GM23338 (cell line): ENCODE data around the gene SEC24A. TPM values are rescaled to one million over a fixed set of nuclear protein-coding genes. Genes with fewer than 3 reads are reported as not detected.

Experiments used
- ATAC-seq: fragments of 200-7000 bp; cut with Tn5 transposase; 3 replicates; pipeline ENCODE4 v1.9.1; 2020
- DNase-seq: peaks from one replicate; pipeline ENCODE4 v3.0.0-alpha.2; 2015; ENCODE audit warnings: low spot score
- H2AFZ ChIP-seq: fragments of 200-600 bp; sonication (generic); 2 replicates; pipeline ENCODE4 v1.8.0; 2016; ENCODE audit warnings: antibody characterized with exemption, mild to moderate bottlenecking, moderate library complexity
- H3F3A ChIP-seq: fragments of 200-600 bp; sonication (generic); replicated peaks from 2 replicates; pipeline ENCODE4 v1.8.0; 2017; ENCODE audit warnings: antibody characterized with exemption, mixed run types, low read depth
- H3K27ac ChIP-seq: fragments of 200-600 bp; sonication (generic); 2 replicates; pipeline ENCODE4 v1.6.1; 2016; ENCODE audit warnings: low read depth
- H3K27me3 ChIP-seq: fragments of 200-600 bp; sonication (generic); 2 replicates; pipeline ENCODE4 v1.8.0; 2016; ENCODE audit warnings: mild to moderate bottlenecking, mixed run types, moderate library complexity; ENCODE audit not compliant: insufficient read depth
- H3K36me3 ChIP-seq: fragments of 200-600 bp; sonication (generic); 2 replicates; pipeline ENCODE4 v1.8.0; 2016; ENCODE audit warnings: mild to moderate bottlenecking; ENCODE audit not compliant: insufficient read depth
- H3K4me1 ChIP-seq: fragments of 200-600 bp; sonication (generic); 2 replicates; pipeline ENCODE4 v1.8.0; 2016; ENCODE audit warnings: mild to moderate bottlenecking, moderate library complexity; ENCODE audit not compliant: insufficient read depth
- H3K4me2 ChIP-seq: fragments of 200-600 bp; sonication (generic); 2 replicates; pipeline ENCODE4 v1.7.1; 2017; ENCODE audit warnings: mixed run types
- H3K4me3 ChIP-seq: fragments of 200-600 bp; sonication (generic); 2 replicates; pipeline ENCODE4 v1.6.1; 2016; ENCODE audit warnings: mixed run types
- H3K79me2 ChIP-seq: fragments of 200-600 bp; sonication (generic); replicated peaks from 2 replicates; pipeline ENCODE4 v1.8.0; 2017; ENCODE audit warnings: mild to moderate bottlenecking; ENCODE audit not compliant: insufficient read depth
- H3K9me2 ChIP-seq: fragments of 200-600 bp; sonication (generic); 2 replicates; pipeline ENCODE4 v1.8.0; 2017; ENCODE audit not compliant: insufficient read depth
- H4K20me1 ChIP-seq: fragments of 200-600 bp; sonication (generic); replicated peaks from 2 replicates; pipeline ENCODE4 v1.8.0; 2017; ENCODE audit warnings: mild to moderate bottlenecking; ENCODE audit not compliant: insufficient read depth
- H3K27ac Mint-ChIP-seq: 2 replicates; pipeline ENCODE4 v1.8.0; 2020; ENCODE audit warnings: inconsistent platforms, mild to moderate bottlenecking, moderate library complexity, mixed read lengths
- H3K27me3 Mint-ChIP-seq: 3 replicates; pipeline ENCODE4 v1.8.0; 2022; ENCODE audit warnings: low read depth, mild to moderate bottlenecking, moderate library complexity, mixed read lengths, inconsistent platforms; ENCODE audit not compliant: insufficient read depth, poor library complexity
- H3K36me3 Mint-ChIP-seq: 3 replicates; pipeline ENCODE4 v1.8.0; 2021; ENCODE audit warnings: low read depth, mild to moderate bottlenecking, inconsistent platforms, moderate library complexity, mixed read lengths
- H3K4me1 Mint-ChIP-seq: 3 replicates; pipeline ENCODE4 v1.8.0; 2020; ENCODE audit warnings: mild to moderate bottlenecking, inconsistent platforms, mixed read lengths
- H3K4me3 Mint-ChIP-seq: 3 replicates; pipeline ENCODE4 v1.8.0; 2021; ENCODE audit warnings: moderate library complexity, mild to moderate bottlenecking, inconsistent platforms, mixed read lengths
- H3K9me3 Mint-ChIP-seq: 3 replicates; pipeline ENCODE4 v1.8.0; 2020; ENCODE audit warnings: moderate library complexity, mild to moderate bottlenecking, inconsistent platforms, mixed read lengths
- EZH2 ChIP-seq: fragments of 200-600 bp; sonication (generic); IDR thresholded peaks from one replicate; pipeline ENCODE4 v1.8.0; 2017; ENCODE audit warnings: antibody characterized with exemption, mild to moderate bottlenecking, low read depth; ENCODE audit not compliant: unreplicated experiment
- EZH2phosphoT487 ChIP-seq: fragments of 200-600 bp; sonication (generic); IDR thresholded peaks from one replicate; pipeline ENCODE4 v1.8.1; 2018; ENCODE audit warnings: antibody characterized with exemption; ENCODE audit not compliant: unreplicated experiment
- ZNF114 ChIP-seq: fragments of 250-450 bp; sonication (Bioruptor Pico); IDR thresholded peaks from 2 replicates; pipeline ENCODE4 v1.5.0; 2020; ENCODE audit warnings: mild to moderate bottlenecking, moderate library complexity
- ZNF331 ChIP-seq: fragments of 250-450 bp; sonication (Bioruptor Pico); IDR thresholded peaks from 2 replicates; pipeline ENCODE4 v1.5.0; 2020; ENCODE audit warnings: low read depth, mild to moderate bottlenecking, moderate library complexity
- ZNF462 ChIP-seq: fragments of 250-450 bp; sonication (Bioruptor Pico); IDR thresholded peaks from 2 replicates; pipeline ENCODE4 v1.5.0; 2020; ENCODE audit warnings: mild to moderate bottlenecking, moderate library complexity
- polyA plus RNA-seq: library from polyadenylated mRNA; unstranded; fragments of >200 nt; fragmentation: Nextera tagmentation; extraction: Ambion mirVana; gene quantifications from 2 replicates; pipeline ENCODE4 v1.2.1, GENCODE V29; 2016
- total RNA-seq: library from RNA; depleted of rRNA; stranded (reverse); fragments of >200 nt; shearing (Covaris generic); gene quantifications from 2 replicates; pipeline ENCODE4 v1.2.3, GENCODE V29; 2014
- TF ChIP-seq, protein P1 (sequence below): IDR thresholded peaks from one replicate; pipeline ENCODE4 v1.6.1; 2018; ENCODE audit warnings: antibody characterized with exemption; ENCODE audit not compliant: unreplicated experiment

The SEC24A gene
- total and polyA plus RNA-seq, 2 experiments from 2014 or later: 8.1 to 36.5 TPM

DNA sequence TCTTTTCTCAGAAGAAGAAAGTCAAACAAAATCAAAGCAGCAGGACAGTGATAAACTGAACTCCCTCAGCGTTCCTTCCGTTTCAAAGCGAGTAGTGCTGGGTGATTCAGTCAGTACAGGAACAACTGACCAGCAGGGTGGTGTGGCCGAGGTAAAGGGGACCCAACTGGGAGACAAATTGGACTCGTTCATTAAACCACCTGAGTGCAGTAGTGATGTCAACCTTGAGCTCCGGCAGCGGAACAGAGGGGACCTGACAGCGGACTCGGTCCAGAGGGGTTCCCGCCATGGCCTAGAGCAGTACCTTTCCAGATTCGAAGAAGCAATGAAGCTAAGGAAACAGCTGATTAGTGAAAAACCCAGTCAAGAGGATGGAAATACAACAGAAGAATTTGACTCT, 92.5 kb downstream of the SEC24A start:
- peaks cover 3% of the 10 kb centered on the region; the same call in 1 of the 2 replicates for H3K4me1 ChIP-seq
- peaks cover 2% of the 10 kb centered on the region for H3K27me3 Mint-ChIP-seq
- DNase-seq (no peak), ATAC-seq (no peak)
- H3K36me3 Mint-ChIP-seq: peaks cover 19% of the 10 kb centered on the region; the same call in 2 of the 3 replicates
- H3K27ac ChIP-seq: no peak overlapping the region
- no peak for TF ChIP-seq ZNF462 (CRISPR knock-in tag)
- no peak for TF ChIP-seq ZNF114
- no peak for TF ChIP-seq ZNF331 (CRISPR knock-in tag)
- TF ChIP-seq EZH2: no peak
- TF ChIP-seq, protein P1, sequence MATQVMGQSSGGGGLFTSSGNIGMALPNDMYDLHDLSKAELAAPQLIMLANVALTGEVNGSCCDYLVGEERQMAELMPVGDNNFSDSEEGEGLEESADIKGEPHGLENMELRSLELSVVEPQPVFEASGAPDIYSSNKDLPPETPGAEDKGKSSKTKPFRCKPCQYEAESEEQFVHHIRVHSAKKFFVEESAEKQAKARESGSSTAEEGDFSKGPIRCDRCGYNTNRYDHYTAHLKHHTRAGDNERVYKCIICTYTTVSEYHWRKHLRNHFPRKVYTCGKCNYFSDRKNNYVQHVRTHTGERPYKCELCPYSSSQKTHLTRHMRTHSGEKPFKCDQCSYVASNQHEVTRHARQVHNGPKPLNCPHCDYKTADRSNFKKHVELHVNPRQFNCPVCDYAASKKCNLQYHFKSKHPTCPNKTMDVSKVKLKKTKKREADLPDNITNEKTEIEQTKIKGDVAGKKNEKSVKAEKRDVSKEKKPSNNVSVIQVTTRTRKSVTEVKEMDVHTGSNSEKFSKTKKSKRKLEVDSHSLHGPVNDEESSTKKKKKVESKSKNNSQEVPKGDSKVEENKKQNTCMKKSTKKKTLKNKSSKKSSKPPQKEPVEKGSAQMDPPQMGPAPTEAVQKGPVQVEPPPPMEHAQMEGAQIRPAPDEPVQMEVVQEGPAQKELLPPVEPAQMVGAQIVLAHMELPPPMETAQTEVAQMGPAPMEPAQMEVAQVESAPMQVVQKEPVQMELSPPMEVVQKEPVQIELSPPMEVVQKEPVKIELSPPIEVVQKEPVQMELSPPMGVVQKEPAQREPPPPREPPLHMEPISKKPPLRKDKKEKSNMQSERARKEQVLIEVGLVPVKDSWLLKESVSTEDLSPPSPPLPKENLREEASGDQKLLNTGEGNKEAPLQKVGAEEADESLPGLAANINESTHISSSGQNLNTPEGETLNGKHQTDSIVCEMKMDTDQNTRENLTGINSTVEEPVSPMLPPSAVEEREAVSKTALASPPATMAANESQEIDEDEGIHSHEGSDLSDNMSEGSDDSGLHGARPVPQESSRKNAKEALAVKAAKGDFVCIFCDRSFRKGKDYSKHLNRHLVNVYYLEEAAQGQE: no peak
- no peak for TF ChIP-seq EZH2phosphoT487
- no peak overlapping the region for H3K4me3 ChIP-seq
- no peaks in the 10 kb centered on the region for H3K9me3 Mint-ChIP-seq
- peaks cover 15% of the 10 kb centered on the region; the same call in 1 of the 2 replicates for H3K36me3 ChIP-seq
- no peaks in the 10 kb centered on the region for H3K27me3 ChIP-seq
- peaks cover 12% of the 10 kb centered on the region; the same call in 2 of the 3 replicates for H3K4me1 Mint-ChIP-seq
- H4K20me1 ChIP-seq: peaks cover 8% of the 10 kb centered on the region; the same call in 1 of the 2 replicates
- no peaks in the 10 kb centered on the region for H3K9me2 ChIP-seq
- H2AFZ ChIP-seq: no peak overlapping the region
- no peak overlapping the region for H3K27ac Mint-ChIP-seq
- H3F3A ChIP-seq: no peaks in the 10 kb centered on the region
- peaks cover 46% of the 10 kb centered on the region for H3K79me2 ChIP-seq
- H3K4me3 Mint-ChIP-seq: no peak overlapping the region
- no peak overlapping the region for H3K4me2 ChIP-seq
